Measurements from ENCODE around the gene RBFOX1. TPM values are rescaled to one million over a fixed set of nuclear protein-coding genes. Genes with fewer than 3 reads are reported as not detected.

The RBFOX1 gene
- not detected in 2 replicates for total RNA-seq

DNA sequence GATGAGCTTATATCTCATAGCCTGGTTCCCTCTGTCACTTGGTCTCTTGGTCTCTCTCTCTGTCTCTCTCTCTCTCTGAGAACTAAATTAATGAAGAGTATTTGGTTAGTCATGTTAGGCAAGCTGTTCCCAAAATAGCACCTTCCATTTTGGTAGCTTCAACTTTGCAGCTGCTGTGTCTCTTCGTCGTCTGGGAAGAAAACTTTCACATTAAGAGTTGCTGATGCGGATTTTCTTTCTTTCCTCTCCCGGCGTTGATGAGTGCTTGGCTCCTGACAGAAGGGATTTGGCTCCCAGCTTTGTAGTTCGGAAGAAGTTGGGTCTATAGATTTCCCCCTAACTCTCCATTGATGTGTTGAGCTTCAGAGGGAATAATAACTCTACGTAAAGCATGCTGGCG is at the start of gene RBFOX1:
Gene RBFOX1, plus strand, starts transcription at position 235 of the 400 bp plus-strand sequence.

Small RNA genes within 50 kb of the gene (small RNA-seq; reads per million reads assigned to genes)
- gene RF00537 (not detected), gene RF00561 (not detected)

All from thoracic aorta endothelial cell (primary cell).